HG03457 (cell line): Measurements from ENCODE around the gene WSCD2.

ENCODE experiments used
- ATAC-seq: cut with Tn5 transposase; IDR thresholded peaks from one replicate; pipeline ENCODE4 v1.9.1; 2021; ENCODE audit warnings: moderate number of reproducible peaks; ENCODE audit not compliant: unreplicated experiment

The WSCD2 gene

GRCh38 chr12:108129017-108129812 lies at the start of gene WSCD2:
WSCD2 (plus strand) TSS chr12:108129288; CDS start chr12:108195833, 66,545 bp downstream.
- ATAC-seq, result no peak

GRCh38 chr12:108079721-108080120 lies 49.4 kb upstream of the WSCD2 start:
- ATAC-seq, result no peak

GRCh38 chr12:108080363-108080762 lies 48.7 kb upstream of the WSCD2 start:
- ATAC-seq, result no peak

DNA sequence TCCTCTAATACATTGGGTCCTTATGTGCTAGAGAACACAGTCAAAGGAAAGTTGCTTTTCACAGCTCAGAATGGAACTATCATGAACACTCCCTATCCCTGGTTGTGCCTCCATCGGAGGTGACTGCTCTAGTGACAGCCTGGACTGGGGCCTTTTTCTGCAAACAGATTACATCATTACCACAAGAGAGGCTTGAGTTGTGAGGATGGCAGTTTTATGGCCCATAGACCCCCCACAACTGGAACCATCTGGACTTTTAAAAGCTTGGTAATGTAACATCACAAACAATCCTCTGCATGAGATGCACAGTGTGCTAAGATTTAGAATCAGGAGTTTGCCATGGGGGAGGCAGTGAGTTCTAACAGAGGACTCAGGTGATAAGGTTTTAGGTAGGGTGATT lies 46.6 kb upstream of the WSCD2 start:
- no peak for ATAC-seq

- ATAC-seq, result no peak
These were observed 41.2 kb upstream of the WSCD2 start for GRCh38 chr12:108087900-108088299.

DNA sequence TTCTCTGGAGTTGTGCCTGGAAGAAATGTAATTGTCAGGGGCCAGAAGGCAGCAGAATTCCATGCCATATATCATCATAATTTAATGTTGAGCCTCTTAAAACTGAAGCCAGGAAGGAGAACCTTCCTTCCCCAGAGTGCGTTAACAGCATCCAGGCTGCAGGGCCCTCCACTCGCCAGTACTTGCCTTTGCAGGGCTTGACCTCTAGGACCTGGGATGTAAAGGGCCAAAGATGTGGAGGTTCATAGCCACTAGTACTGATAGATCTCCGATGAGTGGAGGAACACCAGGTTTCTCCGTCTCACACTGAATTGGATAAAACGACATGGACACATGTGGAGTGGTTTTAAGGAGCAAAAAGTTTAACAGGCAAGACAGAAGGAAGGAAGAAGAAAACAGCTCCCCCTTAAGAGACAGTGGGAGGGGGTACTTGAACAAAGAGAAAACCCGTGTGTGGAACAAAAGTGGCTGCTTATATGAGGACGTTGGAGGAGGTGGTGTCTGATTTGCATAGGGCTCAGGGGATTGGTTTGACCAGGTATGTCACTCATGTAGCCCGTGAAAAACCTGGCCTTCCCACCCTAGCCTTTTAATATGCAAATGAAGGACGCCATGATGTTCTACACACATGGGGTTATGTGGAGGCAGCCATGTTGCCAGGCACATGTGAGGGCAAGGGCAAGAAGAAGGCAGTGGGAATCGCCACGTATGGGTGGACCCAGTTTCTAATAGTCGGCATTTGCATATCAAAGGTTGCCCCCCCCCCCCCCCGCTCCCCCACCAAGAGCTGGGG lies 38.8 kb upstream of the WSCD2 start:
- no peak for ATAC-seq

GRCh38 chr12:108090932-108091678 lies 38.0 kb upstream of the WSCD2 start:
- no peak for ATAC-seq

DNA sequence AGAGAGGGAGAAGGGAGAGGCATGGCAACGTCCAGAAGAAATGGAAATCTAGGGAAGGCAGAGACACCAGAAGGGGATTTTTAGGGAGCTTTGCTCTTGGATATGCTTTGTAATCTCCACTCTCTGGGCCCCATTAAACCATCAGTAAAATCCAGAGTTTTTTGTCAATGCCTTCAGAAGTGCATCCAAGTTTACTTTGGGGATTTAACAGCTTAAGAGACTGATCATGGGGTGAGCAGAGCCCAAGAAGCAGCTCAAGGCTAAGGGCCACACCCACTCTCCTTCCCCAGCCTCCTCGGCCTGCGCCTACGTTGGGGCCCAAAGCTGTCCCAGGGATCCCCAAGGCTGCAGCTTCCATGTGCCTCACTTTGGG lies 37.4 kb upstream of the WSCD2 start:
- ATAC-seq, result no peak

DNA sequence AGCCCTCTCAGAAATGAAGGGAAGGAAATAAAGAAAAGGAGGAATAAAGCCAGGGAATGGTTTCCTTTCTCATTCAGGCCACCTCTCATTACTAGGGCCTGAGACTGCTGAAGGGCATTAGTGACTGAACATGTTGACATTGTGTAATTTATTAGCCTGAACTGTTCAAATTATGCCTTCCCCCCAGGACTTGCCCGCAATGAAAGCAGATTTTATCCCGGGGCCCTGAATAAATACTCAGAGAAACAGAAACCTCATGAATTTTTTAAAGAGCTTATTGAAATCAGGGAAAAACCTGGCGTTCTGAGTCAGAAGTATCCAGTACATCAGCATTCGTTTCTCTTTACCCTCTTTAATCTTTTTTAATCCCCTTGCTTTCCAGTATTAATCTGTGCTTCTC lies 35.9 kb upstream of the WSCD2 start:
- no peak for ATAC-seq

DNA sequence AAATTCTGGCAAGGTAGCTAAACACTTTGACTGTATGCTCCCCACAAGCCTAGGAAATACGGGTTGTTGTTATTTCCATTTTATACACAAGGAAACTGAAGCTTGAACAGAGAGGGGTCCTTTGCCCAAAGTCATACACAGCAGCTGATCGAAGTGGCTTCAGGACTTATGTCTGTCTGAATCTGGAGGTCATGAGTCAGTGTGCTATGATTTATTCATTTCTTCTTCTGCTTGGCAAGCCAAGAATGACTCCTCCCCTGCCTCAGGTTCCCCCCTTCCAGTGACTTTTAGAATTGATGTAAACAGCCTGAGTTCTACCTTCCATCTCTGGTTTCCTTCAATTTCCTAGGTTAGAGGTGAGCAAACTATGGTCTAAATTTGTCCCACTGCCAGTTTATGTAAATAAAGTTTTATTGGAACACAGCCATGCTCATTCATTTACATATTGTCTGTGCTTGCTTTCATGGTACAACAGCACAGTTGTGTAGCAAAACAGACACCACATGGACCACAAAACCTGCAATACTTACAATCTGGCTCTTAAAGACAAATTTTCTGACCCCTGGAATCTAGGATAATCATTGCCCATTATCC lies 34.9 kb upstream of the WSCD2 start:
- ATAC-seq, result no peak

DNA sequence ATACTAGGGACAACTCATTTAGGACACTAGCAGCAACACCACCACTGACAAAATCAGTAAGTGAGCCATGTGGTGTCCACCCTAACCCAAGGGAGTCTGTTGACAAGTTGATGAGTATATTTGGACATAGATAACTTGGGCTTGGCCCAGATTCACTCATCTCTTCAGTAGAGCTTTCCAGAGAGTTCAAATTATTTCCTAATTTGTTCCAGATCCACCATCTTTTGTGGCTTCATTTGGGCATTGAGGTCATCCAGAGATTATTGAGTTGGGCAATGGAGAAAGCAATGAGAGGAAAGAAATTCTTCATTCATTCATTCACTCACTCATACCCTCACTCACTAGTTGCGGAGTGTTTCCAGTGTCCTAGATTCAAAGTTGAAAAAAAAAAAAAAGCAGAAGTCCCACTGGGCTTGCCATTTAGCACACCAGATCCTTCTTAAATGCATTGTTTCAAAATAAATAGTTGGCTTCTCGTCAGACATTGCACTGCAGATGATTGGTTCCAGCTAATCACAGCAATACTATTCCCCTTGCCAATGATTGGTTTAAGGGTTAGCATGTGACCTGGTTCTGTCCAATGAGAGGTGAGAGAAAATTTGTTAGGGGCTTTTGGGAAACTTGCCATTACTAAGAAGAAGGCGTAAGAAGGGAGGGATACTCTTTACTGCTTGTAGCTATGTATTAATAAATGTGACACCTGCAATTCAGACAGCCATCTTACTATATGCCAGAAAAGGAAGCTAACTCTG lies 31.8 kb upstream of the WSCD2 start:
- no peak for ATAC-seq

DNA sequence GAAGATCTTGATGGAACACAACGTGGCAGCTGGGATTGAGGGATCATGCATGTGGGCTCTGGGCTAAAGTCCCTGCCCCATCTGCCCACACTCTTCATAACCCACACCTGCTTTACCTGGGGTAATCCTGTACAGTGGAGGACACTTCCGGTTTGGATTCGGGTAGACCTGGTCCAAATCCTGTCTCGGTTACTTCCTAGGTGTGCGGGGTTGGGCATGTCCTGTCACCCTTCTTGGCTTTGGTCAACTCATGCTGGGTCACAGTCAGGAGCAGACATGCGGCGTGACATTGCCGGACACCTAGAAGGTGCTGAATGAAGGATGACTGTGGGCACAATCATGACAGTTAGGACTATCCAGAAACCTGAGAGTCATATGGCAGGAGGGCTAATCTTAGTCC lies 30.7 kb upstream of the WSCD2 start:
- ATAC-seq, result no peak

GRCh38 chr12:108099073-108099472 lies 30.0 kb upstream of the WSCD2 start:
- no peak for ATAC-seq

DNA sequence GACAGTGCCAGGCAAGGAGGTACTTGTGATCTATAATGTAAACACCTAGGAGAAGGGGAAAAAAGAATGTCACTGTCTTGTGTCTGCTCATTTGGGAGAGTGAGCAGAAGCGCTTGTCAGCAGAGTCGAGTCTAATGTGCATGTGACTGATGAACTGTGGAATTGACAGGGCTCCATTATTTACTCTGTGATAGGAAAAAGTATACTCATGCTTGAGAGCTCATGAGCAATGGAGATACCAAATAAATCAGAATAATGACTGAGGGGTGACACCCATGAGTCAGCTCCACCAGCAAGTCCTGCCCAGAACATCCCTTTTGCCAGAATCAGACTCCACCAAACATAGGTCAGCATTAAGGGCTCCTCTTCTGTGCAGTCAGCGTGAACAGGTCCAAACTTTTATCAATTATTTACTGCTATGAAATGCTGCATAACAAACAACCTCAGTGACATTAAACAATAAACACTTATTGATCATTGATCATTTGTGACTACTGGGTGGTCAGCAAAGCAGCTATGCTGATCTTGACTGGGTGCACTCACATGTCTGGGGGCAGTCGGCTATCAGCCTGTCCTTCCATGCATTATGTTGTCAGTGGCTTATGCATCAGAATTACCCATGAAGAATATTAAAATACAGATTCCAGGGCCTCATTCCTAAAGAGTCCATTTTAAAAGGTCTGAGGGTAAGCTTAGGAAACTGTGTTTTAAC lies 29.2 kb upstream of the WSCD2 start:
- no peak for ATAC-seq

- ATAC-seq, result no peak
These were observed 27.4 kb upstream of the WSCD2 start for GRCh38 chr12:108101605-108102175.

- no peak for ATAC-seq
These were observed 26.7 kb upstream of the WSCD2 start for GRCh38 chr12:108102363-108102762.

DNA sequence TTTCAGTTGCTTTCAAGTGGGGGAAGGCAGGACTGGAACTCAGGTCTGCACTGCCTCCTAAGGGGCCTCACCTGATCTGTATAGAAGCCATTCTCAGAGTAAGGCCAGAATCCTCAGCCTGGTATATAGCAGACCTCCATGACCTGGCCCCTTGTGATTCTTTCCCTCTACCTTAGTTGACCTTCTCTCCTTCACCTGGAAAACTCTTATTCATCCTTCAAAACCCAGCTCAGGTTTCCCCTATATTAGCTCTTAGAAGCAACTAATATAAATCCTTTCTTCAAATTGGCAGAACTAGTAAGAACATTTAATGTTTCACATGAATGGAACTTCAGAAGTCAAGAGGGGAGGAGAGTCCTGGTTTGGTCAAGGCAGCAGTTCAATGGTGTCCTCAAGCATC lies 26.0 kb upstream of the WSCD2 start:
- no peak for ATAC-seq

- ATAC-seq, result no peak
These were observed 25.6 kb upstream of the WSCD2 start for GRCh38 chr12:108103517-108103916.

GRCh38 chr12:108104657-108105056 lies 24.4 kb upstream of the WSCD2 start:
- no peak for ATAC-seq

DNA sequence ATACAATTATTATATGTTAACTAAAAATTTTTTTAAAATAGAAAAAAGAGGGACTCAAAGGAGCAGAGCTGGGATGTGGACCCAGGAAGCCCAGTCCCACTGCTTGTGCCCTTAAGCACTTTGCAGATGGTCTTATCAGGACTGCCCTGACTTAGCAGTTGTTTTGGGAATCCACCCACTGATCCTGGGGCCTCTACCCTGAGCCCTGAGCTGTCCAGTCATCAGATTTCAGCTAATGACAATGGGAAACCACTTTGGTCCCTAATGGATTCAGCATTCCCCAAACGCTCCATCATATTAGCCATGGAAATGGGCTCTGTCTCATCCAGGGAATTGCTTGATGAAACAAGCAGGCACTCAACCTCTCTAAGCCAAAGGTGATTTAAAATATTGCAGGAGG lies 22.5 kb upstream of the WSCD2 start:
- ATAC-seq, result no peak
